ENCODE results near the gene HSD3B2.

- TF ChIP-seq CTCF (IDR thresholded peaks at IDR 0.05; ENCODE audit: control extremely low read depth in 1 of 3, insufficient read depth in 1 of 3, low read depth in 1 of 3, low read length in 3 of 3): no peak
- TF ChIP-seq POLR2AphosphoS5 (IDR thresholded peaks at IDR 0.05; ENCODE audit: low read depth, low read length): no peak
- TF ChIP-seq BRCA1 (IDR thresholded peaks at IDR 0.05; ENCODE audit: low read depth, low read length): no peak
- no peak for TF ChIP-seq EZH2 (IDR thresholded peaks at IDR 0.05; ENCODE audit: low read depth, low read length, severe bottlenecking)
- no peak for TF ChIP-seq EP300 (IDR thresholded peaks at IDR 0.05; ENCODE audit: borderline replicate concordance in 1 of 2, low read depth in 2 of 2, low read length in 2 of 2)
- TF ChIP-seq POLR2A (IDR thresholded peaks at IDR 0.05; ENCODE audit: control extremely low read depth in 1 of 2, low read depth in 2 of 2, low read length in 2 of 2): no peak
- TF ChIP-seq ATF2 (IDR thresholded peaks at IDR 0.05; ENCODE audit: low read length): no peak
- TF ChIP-seq CEBPB (IDR thresholded peaks at IDR 0.05; ENCODE audit: low read depth, low read length): no peak
- TF ChIP-seq SIN3A (conservative IDR thresholded peaks at IDR 0.05 in 1 of 2, IDR thresholded peaks at IDR 0.05 in 1 of 2; ENCODE audit: low read depth in 1 of 2, low read length in 2 of 2): no peak
- no peak for TF ChIP-seq SAP30 (IDR thresholded peaks at IDR 0.05; ENCODE audit: insufficient read depth, insufficient replicate concordance, low read length)
- no peak for TF ChIP-seq RAD21 (IDR thresholded peaks at IDR 0.05 in 1 of 2, conservative IDR thresholded peaks at IDR 0.05 in 1 of 2; ENCODE audit: low read depth in 2 of 2, low read length in 2 of 2)
- TF ChIP-seq TAF1 (IDR thresholded peaks at IDR 0.05; ENCODE audit: low read depth, low read length): no peak
These were observed 17.0 kb upstream of the HSD3B2 start for GRCh38 chr1:119397986-119398385.

Data from H1 (cell line).